Esophagus squamous epithelium (tissue), 5 donors: Measurements from ENCODE around the gene COL1A1. TPM values are rescaled to one million over a fixed set of nuclear protein-coding genes. Genes with fewer than 3 reads are reported as not detected.

Experiments used
- DNase-seq: peaks from one replicate; lab custom pipeline; 2025; lab: John Stamatoyannopoulos, UW
- H3K27ac ChIP-seq, 4 donors: fragments of 200-600 bp; sonication (generic); one replicate each; pipeline ENCODE4 v1.5.1; 2016 to 2019; ENCODE audit warnings: mild to moderate bottlenecking in 1 of 4
- H3K27me3 ChIP-seq, 4 donors: fragments of 200-600 bp; sonication (generic); 1 replicate in 3 of 4; 2 replicates in 1 of 4; pipeline versions ENCODE4 v1.5.1 to v1.6.0; 2017 to 2021; ENCODE audit warnings: antibody characterized with exemption in 1 of 4
- H3K36me3 ChIP-seq, 3 donors: fragments of 200-600 bp; sonication (generic); one replicate each; pipeline ENCODE4 v1.5.1; 2016 to 2019
- H3K4me1 ChIP-seq, 3 donors: fragments of 200-600 bp; sonication (generic); one replicate each; pipeline ENCODE4 v1.5.1; 2017 to 2019
- H3K4me3 ChIP-seq, 4 donors: fragments of 200-600 bp; sonication (generic); 1 replicate in 3 of 4; 2 replicates in 1 of 4; pipeline ENCODE4 v1.5.1; 2016 to 2019; ENCODE audit warnings: mild to moderate bottlenecking in 2 of 4, moderate library complexity in 1 of 4
- H3K9me3 ChIP-seq, 3 donors: fragments of 200-600 bp; sonication (generic); one replicate each; pipeline ENCODE4 v1.5.1; 2016 to 2019
- CTCF ChIP-seq, 6 experiments: fragments of 450-650 bp in 4 of 6; fragments of 200-600 bp in 2 of 6; sonication (generic) in 2 of 6; IDR thresholded peaks; one replicate each; pipeline ENCODE4 v1.5.1; 2016 to 2019; ENCODE audit warnings: antibody characterized with exemption in 6 of 6, mild to moderate bottlenecking in 4 of 6, moderate library complexity in 4 of 6
- POLR2A ChIP-seq, 4 donors: fragments of 450-650 bp; IDR thresholded peaks; one replicate each; pipeline ENCODE4 v1.6.1; 2017; ENCODE audit warnings: antibody characterized with exemption in 4 of 4, mild to moderate bottlenecking in 4 of 4, moderate library complexity in 3 of 4
- WGBS, 2 donors: methylation state at CpG; one replicate each; pipeline ENCODE4 v1.1.5; 2018; 5-methylcytosine and 5-hydroxymethylcytosine counted together
- intact Hi-C: fragments of 100-400 bp; cut with DNase I; formaldehyde crosslinking; loops from one replicate; pipeline ENCODE4 v1.15.0; 2022
- total RNA-seq, 4 donors: library from RNA; depleted of rRNA; stranded (reverse); fragments of >200 nt; gene quantifications; one replicate each; pipeline ENCODE4 v1.1.0, GENCODE V29; 2016
- donor health status: DM: yes; HTN: yes; CAD: no.

The COL1A1 gene
- total RNA-seq, 4 donors from 2014 or later, result 12.4 to 20.8 (median 19.7) TPM

- Histone ChIP-seq H3K27me3 (no peaks in the 10 kb centered on the region), H3K9me3 (no peaks in the 10 kb centered on the region), H3K27ac (peak overlapping the region; percentile 93 to 95 (median 94)), H3K4me1 (peaks cover 30 to 82% (median 39%) of the 10 kb centered on the region in 3 donors), H3K36me3 (no peaks in the 10 kb centered on the region), H3K4me3 (peak overlapping the region in 2 of 4 donors; percentile 83 to 85)
- intact Hi-C loops, result no loop called here
- 61 to 80% methylated on average over 3 of the region's 7 CpGs for WGBS, 2 donors
- TF ChIP-seq CTCF (IDR thresholded peaks at IDR 0.05), result no peak
- no peak for TF ChIP-seq POLR2A (IDR thresholded peaks at IDR 0.05)
- DNase-seq, result no peak
Measured at GRCh38 chr17:50152736-50153135, 48.7 kb downstream of the COL1A1 start.

- WGBS, 2 donors, result 0% methylated on average over 9 of the region's 12 CpGs
- H3K36me3 ChIP-seq, result no peaks in the 10 kb centered on the region
- intact Hi-C loops, result no loop called here
- no peaks in the 10 kb centered on the region for H3K9me3 ChIP-seq
- peak overlapping the region; percentile 71 to 85 (median 82) for H3K4me3 ChIP-seq
- H3K27ac ChIP-seq, result peak overlapping the region; percentile 93 to 95 (median 94)
- H3K27me3 ChIP-seq, result no peaks in the 10 kb centered on the region
- peak; percentile 46 for DNase-seq
- peaks cover 37 to 86% (median 46%) of the 10 kb centered on the region in 3 donors for H3K4me1 ChIP-seq
- TF ChIP-seq POLR2A (IDR thresholded peaks at IDR 0.05) (peak in 1 of 4 donors; percentile 15), CTCF (IDR thresholded peaks at IDR 0.05) (peak in 2 of 6 experiments; percentile 12 to 13)
Measured at GRCh38 chr17:50151937-50152547, 49.4 kb downstream of the COL1A1 start.

- peaks cover 45 to 93% (median 53%) of the 10 kb centered on the region in 3 donors for H3K4me1 ChIP-seq
- H3K27ac ChIP-seq, result peak overlapping the region; percentile 93 to 95 (median 94)
- intact Hi-C loops, result no loop called here
- H3K9me3 ChIP-seq, result no peaks in the 10 kb centered on the region
- TF ChIP-seq CTCF (IDR thresholded peaks at IDR 0.05) (peak in 5 of 6 experiments; percentile 32 to 81 (median 71)), POLR2A (IDR thresholded peaks at IDR 0.05) (peak in 1 of 4 donors; percentile 56)
- H3K27me3 ChIP-seq, result no peaks in the 10 kb centered on the region
- 0% methylated on average over 7 to 8 of the region's 40 CpGs for WGBS, 2 donors
- DNase-seq, result peak; percentile 57
- H3K4me3 ChIP-seq, result peak overlapping the region; percentile 71 to 85 (median 82)
- H3K36me3 ChIP-seq, result no peaks in the 10 kb centered on the region
Measured at GRCh38 chr17:50151041-50151936, 50.1 kb downstream of the COL1A1 start.

- TF ChIP-seq CTCF (IDR thresholded peaks at IDR 0.05), result no peak
- no peak for TF ChIP-seq POLR2A (IDR thresholded peaks at IDR 0.05)
- H3K9me3 ChIP-seq, result no peaks in the 10 kb centered on the region
- intact Hi-C loops, result no loop called here
- no peak for DNase-seq
- no peaks in the 10 kb centered on the region for H3K27me3 ChIP-seq
- WGBS, 2 donors, result 0 to 4% methylated on average over 1 to 5 of the region's 69 CpGs
- H3K4me1 ChIP-seq, result peaks cover 51 to 93% (median 60%) of the 10 kb centered on the region in 3 donors
- H3K27ac ChIP-seq, result peak within 1 kb of the TSS; percentile 93 to 95 (median 94)
- no peaks in the 10 kb centered on the region for H3K36me3 ChIP-seq
- peak within 1 kb of the TSS; percentile 71 to 85 (median 82) for H3K4me3 ChIP-seq
Measured at GRCh38 chr17:50150354-50151040, 50.9 kb downstream of the COL1A1 start, which contains the start of gene PPP1R9B. TSS of gene PPP1R9B (minus strand) at chr17:50150677. CDS start at chr17:50150513, 164 bp downstream.
